GM12878 (cell line): Measurements from ENCODE around the gene GAK. TPM values are rescaled to one million over a fixed set of nuclear protein-coding genes. Genes with fewer than 3 reads are reported as not detected.

Experiments
- ATAC-seq: fragments of 200-7000 bp; cut with Tn5 transposase; 3 replicates; pipeline ENCODE4 v1.9.1; 2020; ENCODE audit warnings: mild to moderate bottlenecking, moderate library complexity
- BruUV-seq: library from RNA; stranded (reverse); fragments of 400-500 nt; replicated peaks from 2 replicates; lab custom pipeline; 2021; lab: Mats Ljungman, UMichigan
- CTCF ChIA-PET: fragments of 300-600 bp; sonication (Branson Sonifier 250); formaldehyde crosslinking; extraction: SDS; loops from one replicate; lab custom pipeline; 2021; ENCODE audit warnings: inconsistent platforms; lab: Yijun Ruan, JAX
- POLR2A ChIA-PET: fragments of 350-600 bp; formaldehyde crosslinking; extraction: SDS; loops from one replicate; lab custom pipeline; 2021; ENCODE audit warnings: inconsistent platforms; lab: Charles Lee
- RAD21 ChIA-PET: fragments of 300-600 bp; sonication (Branson Sonifier 250); formaldehyde crosslinking; loops from one replicate; lab custom pipeline; 2023; ENCODE audit warnings: antibody characterized with exemption; ENCODE audit not compliant: unreplicated experiment; lab: Charles Lee
- SMC1A ChIA-PET: fragments of 300-600 bp; sonication (Branson Sonifier 250); formaldehyde crosslinking; loops from one replicate; lab custom pipeline; 2023; ENCODE audit not compliant: unreplicated experiment, uncharacterized antibody; lab: Charles Lee
- DNase-seq: peaks from one replicate; pipeline ENCODE4 v3.0.0-alpha.2; 2011; ENCODE audit warnings: low read depth, low spot score
- FAIRE-seq: peaks from 3 replicates; lab custom pipeline; 2011; peaks lifted over from hg19 to GRCh38; lab: Jason Lieb, UNC
- H2AFZ ChIP-seq: 2 replicates; pipeline ENCODE4 v1.6.0; 2011; ENCODE audit warnings: low read depth, low read length, control low read depth; ENCODE audit not compliant: control insufficient read depth
- H3K27ac ChIP-seq: 2 replicates; pipeline ENCODE4 v1.5.1; 2011; ENCODE audit warnings: control low read depth; ENCODE audit not compliant: control insufficient read depth, insufficient read depth
- H3K27me3 ChIP-seq, 2 experiments: replicated peaks in 1 of 2; 2 replicates each; pipeline versions ENCODE4 v1.6.0 to v1.6.1; 2011; ENCODE audit warnings: low read length in 1 of 2; ENCODE audit not compliant: control insufficient read depth in 2 of 2, insufficient read depth in 2 of 2
- H3K36me3 ChIP-seq, 2 experiments: 2 replicates each; pipeline ENCODE4 v1.5.1; 2011; ENCODE audit warnings: low read length in 1 of 2; ENCODE audit not compliant: control insufficient read depth in 2 of 2, insufficient read depth in 2 of 2
- H3K4me1 ChIP-seq: 2 replicates; pipeline ENCODE4 v1.6.1; 2011; ENCODE audit warnings: mild to moderate bottlenecking, low read length, moderate library complexity, mixed read lengths; ENCODE audit not compliant: control insufficient read depth, insufficient read depth
- H3K4me2 ChIP-seq: 2 replicates; pipeline ENCODE4 v1.6.0; 2011; ENCODE audit warnings: control low read depth; ENCODE audit not compliant: control insufficient read depth, insufficient read depth
- H3K4me3 ChIP-seq: fragments of 200-600 bp; sonication (generic); 2 replicates; pipeline ENCODE4 v1.5.1; 2016
- H3K79me2 ChIP-seq: 2 replicates; pipeline ENCODE4 v1.6.0; 2011; ENCODE audit warnings: low read length; ENCODE audit not compliant: control insufficient read depth, insufficient read depth
- H3K9ac ChIP-seq: 2 replicates; pipeline ENCODE4 v1.8.0; 2011; ENCODE audit warnings: low read length, control low read depth, mixed read lengths; ENCODE audit not compliant: control insufficient read depth, insufficient read depth
- H3K9me3 ChIP-seq: replicated peaks from 3 replicates; pipeline ENCODE4 v1.5.1; 2011; ENCODE audit warnings: mild to moderate bottlenecking, low read length; ENCODE audit not compliant: control insufficient read depth, insufficient read depth
- H4K20me1 ChIP-seq: 2 replicates; pipeline ENCODE4 v1.6.0; 2011; ENCODE audit not compliant: control insufficient read depth, insufficient read depth
- DPF2 ChIP-seq: fragments of 450-650 bp; IDR thresholded peaks from 2 replicates; pipeline ENCODE4 v1.6.1; 2017; ENCODE audit warnings: mild to moderate bottlenecking
- EED ChIP-seq: sonication (generic); IDR thresholded peaks from 2 replicates; pipeline ENCODE4 v1.6.1; 2016; ENCODE audit warnings: antibody characterized with exemption, low read depth
- FOS ChIP-seq: IDR thresholded peaks from 3 replicates; pipeline ENCODE4 v1.6.1; 2011; ENCODE audit warnings: borderline replicate concordance; ENCODE audit not compliant: insufficient read length; ENCODE audit errors: extremely low read depth
- NR2C2 ChIP-seq: IDR thresholded peaks from 2 replicates; pipeline ENCODE4 v1.6.1; 2011; ENCODE audit warnings: borderline replicate concordance, low read depth; ENCODE audit not compliant: control insufficient read depth, insufficient read length
- REST ChIP-seq: IDR thresholded peaks from 2 replicates; pipeline ENCODE4 v1.6.1; 2012; ENCODE audit warnings: mild to moderate bottlenecking, low read depth, low read length
- SMC3 ChIP-seq: IDR thresholded peaks from 2 replicates; pipeline ENCODE4 v1.6.1; 2011; ENCODE audit warnings: low read length, improper control_type of control experiment, borderline replicate concordance
- SPI1 ChIP-seq: IDR thresholded peaks from 2 replicates; pipeline ENCODE4 v1.6.1; 2011; ENCODE audit warnings: low read depth, mild to moderate bottlenecking, low read length, moderate library complexity, borderline replicate concordance; ENCODE audit not compliant: insufficient read depth
- SRF ChIP-seq, 2 experiments: IDR thresholded peaks; 2 replicates each; pipeline ENCODE4 v1.6.1; 2011; ENCODE audit warnings: low read depth in 2 of 2, low read length in 2 of 2, mild to moderate bottlenecking in 1 of 2, moderate library complexity in 1 of 2
- ZNF207 ChIP-seq: fragments of 450-650 bp; IDR thresholded peaks from 2 replicates; pipeline ENCODE4 v1.6.1; 2014; ENCODE audit warnings: antibody characterized with exemption, mild to moderate bottlenecking, borderline replicate concordance
- WGBS: methylation state at CpG from one replicate; pipeline ENCODE4 v1.1.6; 2016; ENCODE audit warnings: low lambda C conversion rate; ENCODE audit not compliant: insufficient replicate concordance, insufficient coverage; ENCODE audit errors: missing lambda C conversion rate; 5-methylcytosine and 5-hydroxymethylcytosine counted together
- in situ Hi-C: fragments of 300-500 bp; cut with MboI; formaldehyde crosslinking; loops from 9 replicates; pipeline ENCODE4 v1.14.3; 2018; ENCODE audit warnings: mixed read lengths
- intact Hi-C: fragments of 100-400 bp; cut with micrococcal nuclease; formaldehyde crosslinking; loops from one replicate; pipeline ENCODE4 v1.14.2; 2022; ENCODE audit not compliant: unreplicated experiment
- polyA plus RNA-seq, 11 experiments: library from polyadenylated mRNA; depleted of rRNA in 4 of 11; unstranded in 6 of 11; stranded (reverse) in 5 of 11; fragments of >200 nt; fragmentation: Nextera tagmentation in 4 of 11; fragmentation: Illumina TruSeq in 1 of 11; extraction: Ambion mirVana in 4 of 11; extraction: Trizol in 1 of 11; gene quantifications; 1 replicate in 1 of 11; 2 replicates in 10 of 11; pipeline versions ENCODE4 v1.2.1 to v1.2.3, GENCODE V29; 2011 to 2016; ENCODE audit warnings: inconsistent platforms in 2 of 11, missing spikeins in 2 of 11, low read depth in 1 of 11
- total RNA-seq, 4 experiments: library from RNA; depleted of rRNA in 3 of 4; stranded (reverse); fragments of >200 nt in 3 of 4; fragmentation: Illumina TruSeq in 1 of 4; extraction: Trizol in 1 of 4; gene quantifications; 2 replicates each; pipeline versions ENCODE4 v1.2.1 to v1.2.3, GENCODE V29; 2013 to 2021

The GAK gene
- total and polyA plus RNA-seq, 10 of the 15 experiments (the other 5 are each of a cell fraction or from before 2014, with no cell fraction given), result 0.82 to 127 (median 53.8) TPM

GRCh38 chr4:845233-845835, 86.8 kb downstream of the GAK start:
- H3K27me3 ChIP-seq, result no peaks in the 10 kb centered on the region
- no peak overlapping the region for H3K4me3 ChIP-seq
- ChIA-PET POLR2A (no interaction called here), CTCF (no interaction called here), SMC1A (no interaction called here)
- intact Hi-C loops, result no loop called here
- H3K9me3 ChIP-seq, result peaks cover 6% of the 10 kb centered on the region; the same call in 2 of the 3 replicates
- no peaks in the 10 kb centered on the region for H3K79me2 ChIP-seq
- in situ Hi-C loops, result no loop called here
- WGBS, result 95% methylated on average over 9 of the region's 9 CpGs
- peaks cover 0 to 2% of the 10 kb centered on the region in 2 experiments; a peak in 3 of 4 replicates for H3K36me3 ChIP-seq
- no peak for DNase-seq
- H3K27ac ChIP-seq, result no peak overlapping the region
- H2AFZ ChIP-seq, result no peak overlapping the region
- no peaks in the 10 kb centered on the region for H3K4me1 ChIP-seq
- H4K20me1 ChIP-seq, result no peaks in the 10 kb centered on the region
- H3K4me2 ChIP-seq, result no peak overlapping the region
- H3K9ac ChIP-seq, result no peak overlapping the region
- no peak for TF ChIP-seq SPI1
- no peak for TF ChIP-seq REST
- TF ChIP-seq SMC3, result no peak
- TF ChIP-seq DPF2, result no peak
- no peak for TF ChIP-seq ZNF207
- no peak for TF ChIP-seq SRF (IDR thresholded peaks at IDR 0.05; ENCODE audit: low read depth in 2 of 2, low read length in 2 of 2)
- no peak for TF ChIP-seq EED
- no peak for TF ChIP-seq NR2C2
- TF ChIP-seq FOS, result no peak
- TF ChIP-seq, all 136 proteins: peak for 0
- RAD21 ChIA-PET, result no interaction called here
- FAIRE-seq (no peak), ATAC-seq (no peak)
- BruUV-seq, result no TSS peak
